HepG2 (cell line): Measurements from ENCODE around the gene SLITRK2.

Source experiments
- ELF1 ChIP-seq: sonication (generic); formaldehyde crosslinking; IDR thresholded peaks from 2 replicates; pipeline ENCODE4 v1.4.0; 2020; ENCODE audit warnings: missing genetic modification reagents
- HNRNPL ChIP-seq: fragments of 200-400 bp; formaldehyde crosslinking; IDR thresholded peaks from 2 replicates; pipeline ENCODE4 v1.6.1; 2017; ENCODE audit warnings: mild to moderate bottlenecking, low read depth, low read length
- JUND ChIP-seq: sonication (generic); formaldehyde crosslinking; IDR thresholded peaks from 2 replicates; pipeline ENCODE4 v1.8.0; 2022; ENCODE audit warnings: mild to moderate bottlenecking, missing genetic modification reagents
- POLR2A ChIP-seq, 2 experiments: IDR thresholded peaks; 2 replicates each; pipeline ENCODE4 v1.6.1; 2011; ENCODE audit warnings: low read depth in 2 of 2, low read length in 2 of 2, mild to moderate bottlenecking in 1 of 2, moderate library complexity in 1 of 2; ENCODE audit not compliant: insufficient read depth in 1 of 2
- RAD21 ChIP-seq: fragments of 450-650 bp; formaldehyde crosslinking; IDR thresholded peaks from 2 replicates; pipeline ENCODE4 v1.5.0; 2020; ENCODE audit warnings: mild to moderate bottlenecking
- RARG ChIP-seq: sonication (generic); formaldehyde crosslinking; IDR thresholded peaks from 2 replicates; pipeline ENCODE4 v1.4.0; 2020; ENCODE audit warnings: low read depth, mild to moderate bottlenecking, missing genetic modification reagents
- RBAK ChIP-seq: sonication (generic); formaldehyde crosslinking; IDR thresholded peaks from 2 replicates; pipeline ENCODE4 v1.5.1; 2020; ENCODE audit warnings: mild to moderate bottlenecking, missing genetic modification reagents
- ZNF543 ChIP-seq: sonication (generic); formaldehyde crosslinking; IDR thresholded peaks from 2 replicates; pipeline ENCODE4 v1.4.0; 2020; ENCODE audit warnings: mild to moderate bottlenecking, missing genetic modification reagents
- ZNF780A ChIP-seq: sonication (generic); formaldehyde crosslinking; IDR thresholded peaks from 2 replicates; pipeline ENCODE4 v1.8.0; 2022; ENCODE audit warnings: mild to moderate bottlenecking, missing genetic modification reagents, moderate library complexity
- ZSCAN21 ChIP-seq: sonication (generic); formaldehyde crosslinking; IDR thresholded peaks from 2 replicates; pipeline ENCODE4 v1.8.0; 2022; ENCODE audit warnings: mild to moderate bottlenecking, missing genetic modification reagents, moderate library complexity, borderline replicate concordance
- TF ChIP-seq, protein P1 (sequence below): IDR thresholded peaks from 2 replicates; pipeline ENCODE4 v1.6.1; 2012; ENCODE audit warnings: low read length, improper control_type of control experiment
- TF ChIP-seq, protein P2 (sequence below): sonication (generic); formaldehyde crosslinking; IDR thresholded peaks from 2 replicates; pipeline ENCODE4 v1.5.0; 2020; ENCODE audit warnings: mild to moderate bottlenecking, missing genetic modification reagents, moderate library complexity
- TF ChIP-seq, protein P3 (sequence below): sonication (generic); formaldehyde crosslinking; IDR thresholded peaks from 2 replicates; pipeline ENCODE4 v1.4.0; 2020; ENCODE audit warnings: mild to moderate bottlenecking, missing genetic modification reagents
- TF ChIP-seq, protein P4 (sequence below): IDR thresholded peaks from 2 replicates; pipeline ENCODE4 v1.6.1; 2016; ENCODE audit warnings: mild to moderate bottlenecking, missing biosample characterization, missing genetic modification reagents

DNA sequence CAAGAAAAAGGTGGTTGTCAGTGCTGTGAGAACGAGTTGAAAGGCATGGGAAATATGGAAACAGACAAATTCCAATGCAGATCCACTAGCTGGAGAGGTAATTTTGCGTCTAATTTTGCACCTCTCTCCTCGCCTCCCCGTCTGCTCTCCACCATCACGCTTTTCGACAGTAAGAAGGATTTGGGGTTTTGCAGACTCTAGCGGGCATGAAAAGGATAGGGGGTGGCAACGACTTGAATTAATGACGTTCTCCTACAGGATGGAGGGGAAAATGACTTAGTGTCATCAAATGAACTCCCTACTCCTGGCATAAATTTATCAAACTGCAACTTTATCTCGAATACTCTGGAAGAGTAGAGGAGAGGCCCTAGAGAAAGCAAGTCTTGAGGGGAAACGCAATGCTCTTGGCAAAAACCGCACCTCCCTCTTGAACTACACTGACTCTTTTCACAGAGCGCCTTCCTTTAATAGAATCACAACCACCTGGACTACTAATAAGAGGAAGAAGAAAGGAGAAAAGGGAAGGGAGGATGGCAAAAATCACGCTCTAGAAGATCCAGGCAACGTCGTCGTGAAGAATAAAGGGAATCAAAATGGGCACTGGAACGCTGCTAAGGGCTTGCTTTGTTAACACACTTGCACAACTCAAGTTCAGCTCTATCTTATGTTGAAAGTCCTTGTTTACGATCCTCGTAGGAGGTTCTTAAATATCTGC lies 871 bp upstream of the SLITRK2 start:
- no peak for TF ChIP-seq JUND (CRISPR knock-in tag)
- no peak for TF ChIP-seq RBAK (CRISPR knock-in tag)
- no peak for TF ChIP-seq RARG (CRISPR knock-in tag)
- TF ChIP-seq ZSCAN21 (CRISPR knock-in tag) = no peak
- no peak for TF ChIP-seq RAD21
- TF ChIP-seq HNRNPL = no peak
- TF ChIP-seq ELF1 (CRISPR knock-in tag) = no peak
- TF ChIP-seq, protein P1, sequence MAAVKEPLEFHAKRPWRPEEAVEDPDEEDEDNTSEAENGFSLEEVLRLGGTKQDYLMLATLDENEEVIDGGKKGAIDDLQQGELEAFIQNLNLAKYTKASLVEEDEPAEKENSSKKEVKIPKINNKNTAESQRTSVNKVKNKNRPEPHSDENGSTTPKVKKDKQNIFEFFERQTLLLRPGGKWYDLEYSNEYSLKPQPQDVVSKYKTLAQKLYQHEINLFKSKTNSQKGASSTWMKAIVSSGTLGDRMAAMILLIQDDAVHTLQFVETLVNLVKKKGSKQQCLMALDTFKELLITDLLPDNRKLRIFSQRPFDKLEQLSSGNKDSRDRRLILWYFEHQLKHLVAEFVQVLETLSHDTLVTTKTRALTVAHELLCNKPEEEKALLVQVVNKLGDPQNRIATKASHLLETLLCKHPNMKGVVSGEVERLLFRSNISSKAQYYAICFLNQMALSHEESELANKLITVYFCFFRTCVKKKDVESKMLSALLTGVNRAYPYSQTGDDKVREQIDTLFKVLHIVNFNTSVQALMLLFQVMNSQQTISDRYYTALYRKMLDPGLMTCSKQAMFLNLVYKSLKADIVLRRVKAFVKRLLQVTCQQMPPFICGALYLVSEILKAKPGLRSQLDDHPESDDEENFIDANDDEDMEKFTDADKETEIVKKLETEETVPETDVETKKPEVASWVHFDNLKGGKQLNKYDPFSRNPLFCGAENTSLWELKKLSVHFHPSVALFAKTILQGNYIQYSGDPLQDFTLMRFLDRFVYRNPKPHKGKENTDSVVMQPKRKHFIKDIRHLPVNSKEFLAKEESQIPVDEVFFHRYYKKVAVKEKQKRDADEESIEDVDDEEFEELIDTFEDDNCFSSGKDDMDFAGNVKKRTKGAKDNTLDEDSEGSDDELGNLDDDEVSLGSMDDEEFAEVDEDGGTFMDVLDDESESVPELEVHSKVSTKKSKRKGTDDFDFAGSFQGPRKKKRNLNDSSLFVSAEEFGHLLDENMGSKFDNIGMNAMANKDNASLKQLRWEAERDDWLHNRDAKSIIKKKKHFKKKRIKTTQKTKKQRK = no peak
- TF ChIP-seq ZNF780A = no peak
- TF ChIP-seq ZNF543 = no peak
- TF ChIP-seq, protein P2, sequence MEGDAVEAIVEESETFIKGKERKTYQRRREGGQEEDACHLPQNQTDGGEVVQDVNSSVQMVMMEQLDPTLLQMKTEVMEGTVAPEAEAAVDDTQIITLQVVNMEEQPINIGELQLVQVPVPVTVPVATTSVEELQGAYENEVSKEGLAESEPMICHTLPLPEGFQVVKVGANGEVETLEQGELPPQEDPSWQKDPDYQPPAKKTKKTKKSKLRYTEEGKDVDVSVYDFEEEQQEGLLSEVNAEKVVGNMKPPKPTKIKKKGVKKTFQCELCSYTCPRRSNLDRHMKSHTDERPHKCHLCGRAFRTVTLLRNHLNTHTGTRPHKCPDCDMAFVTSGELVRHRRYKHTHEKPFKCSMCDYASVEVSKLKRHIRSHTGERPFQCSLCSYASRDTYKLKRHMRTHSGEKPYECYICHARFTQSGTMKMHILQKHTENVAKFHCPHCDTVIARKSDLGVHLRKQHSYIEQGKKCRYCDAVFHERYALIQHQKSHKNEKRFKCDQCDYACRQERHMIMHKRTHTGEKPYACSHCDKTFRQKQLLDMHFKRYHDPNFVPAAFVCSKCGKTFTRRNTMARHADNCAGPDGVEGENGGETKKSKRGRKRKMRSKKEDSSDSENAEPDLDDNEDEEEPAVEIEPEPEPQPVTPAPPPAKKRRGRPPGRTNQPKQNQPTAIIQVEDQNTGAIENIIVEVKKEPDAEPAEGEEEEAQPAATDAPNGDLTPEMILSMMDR = no peak
- no peak for TF ChIP-seq POLR2A (IDR thresholded peaks at IDR 0.05; ENCODE audit: insufficient read depth in 1 of 2, low read depth in 2 of 2, low read length in 2 of 2)
- TF ChIP-seq, protein P3, sequence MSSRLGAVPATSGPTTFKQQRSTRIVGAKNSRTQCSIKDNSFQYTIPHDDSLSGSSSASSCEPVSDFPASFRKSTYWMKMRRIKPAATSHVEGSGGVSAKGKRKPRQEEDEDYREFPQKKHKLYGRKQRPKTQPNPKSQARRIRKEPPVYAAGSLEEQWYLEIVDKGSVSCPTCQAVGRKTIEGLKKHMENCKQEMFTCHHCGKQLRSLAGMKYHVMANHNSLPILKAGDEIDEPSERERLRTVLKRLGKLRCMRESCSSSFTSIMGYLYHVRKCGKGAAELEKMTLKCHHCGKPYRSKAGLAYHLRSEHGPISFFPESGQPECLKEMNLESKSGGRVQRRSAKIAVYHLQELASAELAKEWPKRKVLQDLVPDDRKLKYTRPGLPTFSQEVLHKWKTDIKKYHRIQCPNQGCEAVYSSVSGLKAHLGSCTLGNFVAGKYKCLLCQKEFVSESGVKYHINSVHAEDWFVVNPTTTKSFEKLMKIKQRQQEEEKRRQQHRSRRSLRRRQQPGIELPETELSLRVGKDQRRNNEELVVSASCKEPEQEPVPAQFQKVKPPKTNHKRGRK (CRISPR knock-in tag) = no peak
- TF ChIP-seq, protein P4, sequence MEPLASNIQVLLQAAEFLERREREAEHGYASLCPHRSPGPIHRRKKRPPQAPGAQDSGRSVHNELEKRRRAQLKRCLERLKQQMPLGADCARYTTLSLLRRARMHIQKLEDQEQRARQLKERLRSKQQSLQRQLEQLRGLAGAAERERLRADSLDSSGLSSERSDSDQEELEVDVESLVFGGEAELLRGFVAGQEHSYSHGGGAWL (CRISPR knock-in tag) = no peak
